ENCODE measurements around the gene CRABP2.

The CRABP2 gene

DNA sequence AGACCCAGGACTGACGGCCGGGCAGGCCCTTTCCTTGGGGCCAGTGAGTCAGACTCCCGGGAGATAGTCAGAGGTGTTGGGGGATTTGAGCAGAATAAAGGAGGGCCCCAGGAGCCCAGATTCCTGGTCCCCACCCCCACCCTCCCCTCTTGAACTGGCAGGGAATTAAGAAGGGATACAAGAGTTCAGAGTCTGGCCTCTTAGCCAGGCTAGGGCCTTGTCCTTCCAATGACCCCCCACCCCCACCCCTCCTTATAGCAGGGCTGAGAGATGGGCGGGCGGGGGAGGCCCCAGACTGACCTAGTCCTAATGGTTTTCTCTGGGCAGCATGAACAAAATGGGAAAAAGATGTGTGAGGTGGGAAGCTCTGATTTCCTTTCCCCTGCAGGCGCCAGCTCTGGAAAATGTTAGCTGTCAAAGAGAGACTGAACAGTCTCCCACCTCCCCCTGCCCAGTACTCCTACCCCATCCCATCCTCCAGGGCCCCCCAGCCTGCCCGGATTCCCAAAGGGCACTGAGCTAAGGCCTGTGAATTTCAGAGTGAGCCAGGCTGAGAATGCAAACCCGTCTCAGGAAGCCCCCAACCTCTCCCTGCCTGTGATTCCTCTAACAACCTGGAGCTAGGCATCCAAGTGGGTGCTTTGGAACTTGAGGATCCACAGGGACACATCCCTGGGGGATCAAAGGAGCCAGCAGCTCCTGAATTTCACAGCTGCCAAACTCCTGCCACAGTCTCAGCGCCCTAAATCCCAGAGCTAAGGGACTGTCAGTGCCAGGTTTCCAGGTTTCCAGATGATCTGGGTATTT is 5.8 kb upstream of the CRABP2 start:
- no peak for DNase-seq (ENCODE audit: low spot score)
- TF ChIP-seq, protein P1, sequence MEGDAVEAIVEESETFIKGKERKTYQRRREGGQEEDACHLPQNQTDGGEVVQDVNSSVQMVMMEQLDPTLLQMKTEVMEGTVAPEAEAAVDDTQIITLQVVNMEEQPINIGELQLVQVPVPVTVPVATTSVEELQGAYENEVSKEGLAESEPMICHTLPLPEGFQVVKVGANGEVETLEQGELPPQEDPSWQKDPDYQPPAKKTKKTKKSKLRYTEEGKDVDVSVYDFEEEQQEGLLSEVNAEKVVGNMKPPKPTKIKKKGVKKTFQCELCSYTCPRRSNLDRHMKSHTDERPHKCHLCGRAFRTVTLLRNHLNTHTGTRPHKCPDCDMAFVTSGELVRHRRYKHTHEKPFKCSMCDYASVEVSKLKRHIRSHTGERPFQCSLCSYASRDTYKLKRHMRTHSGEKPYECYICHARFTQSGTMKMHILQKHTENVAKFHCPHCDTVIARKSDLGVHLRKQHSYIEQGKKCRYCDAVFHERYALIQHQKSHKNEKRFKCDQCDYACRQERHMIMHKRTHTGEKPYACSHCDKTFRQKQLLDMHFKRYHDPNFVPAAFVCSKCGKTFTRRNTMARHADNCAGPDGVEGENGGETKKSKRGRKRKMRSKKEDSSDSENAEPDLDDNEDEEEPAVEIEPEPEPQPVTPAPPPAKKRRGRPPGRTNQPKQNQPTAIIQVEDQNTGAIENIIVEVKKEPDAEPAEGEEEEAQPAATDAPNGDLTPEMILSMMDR (IDR thresholded peaks at IDR 0.05; ENCODE audit: borderline replicate concordance, control extremely low read depth, extremely low read depth, insufficient read depth, missing control alignments), result no peak
- in situ Hi-C loops (cut with MboI; ENCODE audit: low sequenced_read_pairs, unreplicated experiment), result no loop called here

DNA sequence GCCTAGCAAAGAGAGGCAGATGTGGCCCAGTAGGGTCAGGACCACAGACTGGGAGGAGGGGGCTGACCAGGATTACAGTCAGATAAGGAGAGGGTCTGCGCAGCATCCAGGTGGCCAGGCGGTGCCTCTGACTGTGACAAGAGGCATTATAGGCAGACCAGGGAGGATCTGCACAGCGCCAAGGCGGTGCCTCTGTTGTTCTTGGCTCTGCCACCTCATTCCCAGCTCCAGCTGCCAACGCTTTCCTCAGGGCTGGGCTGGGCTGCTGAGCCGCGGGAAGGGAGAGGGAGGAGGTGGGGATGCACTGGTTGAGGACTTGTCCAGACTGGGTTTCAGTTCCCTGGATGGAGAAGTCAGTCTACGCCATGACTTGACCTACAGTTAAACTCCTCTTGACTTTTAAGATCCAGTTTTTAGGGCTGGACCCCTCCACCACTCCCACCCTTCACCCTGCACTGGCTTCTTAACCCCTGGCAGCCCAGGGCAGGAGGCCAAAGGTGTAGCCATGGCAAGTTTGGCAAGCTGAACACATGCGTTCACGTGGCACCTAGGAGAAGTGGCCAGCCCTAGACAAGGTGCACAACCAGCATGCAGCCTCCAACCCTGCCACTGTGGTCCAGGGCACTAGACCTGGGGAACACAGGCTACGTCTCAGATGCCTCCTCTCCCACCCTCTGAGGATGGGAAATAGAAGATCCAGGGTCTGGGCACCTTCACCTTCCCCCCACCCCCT is 4.5 kb upstream of the CRABP2 start:
- TF ChIP-seq, protein P1 (IDR thresholded peaks at IDR 0.05; ENCODE audit: borderline replicate concordance, control extremely low read depth, extremely low read depth, insufficient read depth, missing control alignments), result no peak
- in situ Hi-C loops (cut with MboI; ENCODE audit: low sequenced_read_pairs, unreplicated experiment), result no loop called here
- no peak for DNase-seq (ENCODE audit: low spot score)

DNA sequence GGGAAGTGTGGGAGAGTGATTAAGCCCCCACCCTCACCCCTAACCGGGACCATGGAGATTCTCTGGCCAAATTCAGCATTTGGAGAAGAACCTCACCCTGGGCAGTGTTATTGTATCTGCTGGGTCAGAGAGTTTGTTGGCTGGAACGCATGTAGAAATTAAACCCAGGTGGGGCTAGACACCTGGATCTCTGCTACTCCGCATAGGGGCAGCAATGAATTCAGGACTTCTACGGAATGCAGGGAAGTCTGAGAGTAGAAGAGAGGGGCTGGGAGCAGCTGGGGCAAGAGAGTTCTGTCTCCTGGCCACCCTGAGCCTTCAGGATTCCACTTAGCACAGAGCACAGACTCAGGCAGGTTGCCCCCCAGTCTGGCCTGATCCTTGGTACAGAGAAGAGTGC is 3.6 kb upstream of the CRABP2 start:
- TF ChIP-seq, protein P1 (IDR thresholded peaks at IDR 0.05; ENCODE audit: borderline replicate concordance, control extremely low read depth, extremely low read depth, insufficient read depth, missing control alignments), result no peak
- in situ Hi-C loops (cut with MboI; ENCODE audit: low sequenced_read_pairs, unreplicated experiment), result no loop called here

DNA sequence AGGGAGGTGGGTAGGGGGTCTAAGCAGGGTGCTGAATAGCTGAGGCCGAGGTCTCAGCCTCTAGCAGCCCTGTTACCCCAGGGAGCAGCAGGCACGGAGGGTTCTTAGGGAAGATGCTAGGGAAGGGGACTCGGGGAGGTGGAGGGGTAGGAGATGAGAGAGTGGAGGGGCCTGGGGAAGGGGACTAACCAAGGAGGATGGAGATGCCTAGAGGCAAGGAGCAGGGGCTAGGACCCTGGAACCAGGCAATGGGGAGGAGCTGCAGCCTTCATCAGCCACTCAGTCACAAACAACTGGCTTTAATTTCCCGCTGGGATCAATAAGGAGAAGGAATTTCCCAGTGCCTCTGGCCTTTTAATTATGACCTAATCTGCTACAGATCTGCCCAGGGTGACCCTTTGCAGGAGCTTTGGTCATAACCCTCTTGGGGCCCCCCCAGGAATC is 2.9 kb upstream of the CRABP2 start:
- in situ Hi-C loops (cut with MboI; ENCODE audit: low sequenced_read_pairs, unreplicated experiment), result no loop called here
- no peak for DNase-seq (ENCODE audit: low spot score)
- TF ChIP-seq, protein P1 (IDR thresholded peaks at IDR 0.05; ENCODE audit: borderline replicate concordance, control extremely low read depth, extremely low read depth, insufficient read depth, missing control alignments), result no peak

More for the DNA sequence above, 3.6 kb upstream of the CRABP2 start:
- no peak for DNase-seq (ENCODE audit: low spot score)

DNA sequence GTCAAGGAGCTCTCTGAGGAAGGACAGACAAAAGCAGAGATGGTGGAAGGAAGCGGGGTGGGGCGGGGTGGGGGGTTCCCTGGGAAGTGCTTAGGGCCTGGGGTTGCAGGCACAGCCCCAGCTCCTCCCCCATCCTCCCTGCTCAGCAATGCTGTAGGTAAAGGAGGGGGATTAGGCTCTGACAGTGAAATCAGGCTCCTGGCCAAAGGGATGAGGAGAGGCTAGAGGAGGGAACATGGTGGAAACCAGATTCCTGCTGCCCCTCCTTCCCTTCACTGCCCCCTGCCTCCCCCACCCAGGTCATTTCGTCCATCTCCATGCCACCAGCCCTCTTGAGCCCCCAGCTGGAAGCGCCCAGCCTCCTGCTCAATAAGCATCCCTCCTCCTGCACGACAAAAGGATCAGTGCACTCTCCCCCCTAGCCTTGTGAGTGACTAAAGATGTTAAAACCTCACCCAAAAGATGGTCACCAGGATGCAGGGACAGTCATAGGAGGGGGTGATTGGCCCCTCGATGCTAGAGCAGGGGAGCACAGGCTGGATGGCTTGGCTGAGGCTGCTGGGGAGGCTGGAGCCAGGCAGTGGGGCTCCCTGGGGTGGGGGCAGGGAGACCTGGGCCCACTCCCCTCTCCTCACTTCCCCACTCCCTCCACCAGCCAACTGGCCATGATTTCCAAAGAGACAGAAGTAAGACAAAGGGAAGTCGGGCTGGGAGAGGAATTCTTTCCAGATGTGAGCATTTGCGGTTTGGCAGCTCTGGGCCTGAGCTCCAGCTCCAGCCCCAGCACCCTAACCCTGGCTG is 2.2 kb upstream of the CRABP2 start:
- in situ Hi-C loops (cut with MboI; ENCODE audit: low sequenced_read_pairs, unreplicated experiment), result no loop called here
- DNase-seq (ENCODE audit: low spot score), result no peak
- TF ChIP-seq, protein P1 (IDR thresholded peaks at IDR 0.05; ENCODE audit: borderline replicate concordance, control extremely low read depth, extremely low read depth, insufficient read depth, missing control alignments), result no peak
